ENCODE results near the gene SEMA6C.
A peak's percentile ranks its signal among the peaks of the same experiment; 100 is the strongest.

The SEMA6C gene

DNA sequence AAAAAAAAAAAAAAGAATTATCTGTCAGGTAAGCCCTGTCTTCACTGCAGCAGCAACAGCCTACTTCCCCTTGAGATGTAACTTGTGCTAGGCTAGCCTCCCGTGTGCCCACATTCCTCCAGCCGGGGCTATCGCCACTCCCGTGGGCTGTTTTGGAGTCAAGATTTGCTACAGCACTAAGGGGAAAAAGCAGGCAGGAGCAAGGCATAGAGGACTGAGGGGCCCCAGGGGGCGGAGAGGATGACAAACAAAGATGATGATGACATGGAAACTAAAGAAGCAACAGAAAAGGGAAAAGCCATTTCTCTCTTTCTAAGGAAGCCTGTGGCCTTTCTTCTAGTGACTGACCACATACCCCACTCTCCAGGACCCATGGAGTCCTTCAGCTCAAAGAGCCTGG, 11.9 kb upstream of the SEMA6C start:
- peak; percentile 71 to 79 for DNase-seq

DNA sequence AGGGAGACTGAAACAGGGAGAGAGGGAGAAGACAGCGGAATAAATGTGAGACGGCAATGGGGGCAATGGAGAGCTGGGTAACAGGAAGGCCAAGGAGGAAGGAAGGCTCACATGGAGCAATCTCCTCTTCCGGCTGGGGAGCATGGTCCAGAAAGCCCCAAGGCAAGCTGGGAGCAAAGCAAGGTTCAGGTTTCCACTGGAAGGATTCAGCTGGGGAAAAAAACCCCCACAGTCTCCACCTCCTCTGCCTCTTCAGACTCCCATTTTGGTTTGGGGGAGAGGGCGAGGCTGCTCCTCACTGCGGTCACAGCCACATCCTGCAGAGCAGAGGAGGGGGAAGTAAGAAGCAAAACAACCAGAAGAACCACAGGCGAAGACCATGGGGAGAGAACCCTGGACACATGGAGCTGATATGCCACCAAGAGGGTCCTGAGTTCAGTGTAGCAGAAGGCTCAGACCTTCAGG, 10.7 kb upstream of the SEMA6C start:
- DNase-seq = peak; percentile 72 to 77

DNA sequence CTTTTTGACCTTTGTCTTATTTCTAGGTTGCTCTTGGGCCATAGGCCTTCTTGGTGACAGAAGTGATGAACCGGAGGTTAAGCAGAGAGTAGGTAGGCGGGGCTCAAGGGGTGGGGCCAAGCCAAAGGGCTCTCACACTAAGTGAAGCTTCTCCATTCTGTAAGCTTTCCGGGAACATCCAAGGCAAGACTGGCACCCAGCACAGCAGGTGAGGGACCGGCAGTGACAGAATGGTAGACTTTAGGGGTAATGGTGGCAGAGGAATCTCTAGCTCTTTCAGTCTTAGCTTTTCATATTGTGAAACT, 10.0 kb upstream of the SEMA6C start, which contains the start of gene TNFAIP8L2:
Gene TNFAIP8L2, plus strand, starts transcription at position 135 of the 305 bp plus-strand sequence. CDS start 2,049 bp downstream, outside the sequence.
- peak; percentile 91 to 92 for DNase-seq

DNA sequence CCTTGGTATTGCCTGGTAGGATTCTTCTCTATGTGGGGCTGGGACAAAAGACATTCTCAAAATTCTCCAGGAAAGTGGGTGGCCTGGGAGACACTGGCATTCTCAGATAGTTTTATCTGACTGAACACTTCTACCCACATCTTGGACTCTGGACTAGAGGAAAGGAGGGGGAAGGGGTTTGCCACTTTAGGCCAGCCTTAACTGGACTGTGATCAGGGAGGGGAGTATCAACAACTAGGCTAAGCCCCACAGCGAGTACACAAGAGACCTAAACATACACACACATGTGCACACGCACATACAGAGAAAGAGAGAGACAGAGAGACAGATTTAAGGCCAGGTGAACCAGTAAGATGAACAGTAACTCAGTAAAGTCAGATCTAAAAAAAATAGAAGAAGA, 1.2 kb upstream of the SEMA6C start:
- DNase-seq = no peak

DNA sequence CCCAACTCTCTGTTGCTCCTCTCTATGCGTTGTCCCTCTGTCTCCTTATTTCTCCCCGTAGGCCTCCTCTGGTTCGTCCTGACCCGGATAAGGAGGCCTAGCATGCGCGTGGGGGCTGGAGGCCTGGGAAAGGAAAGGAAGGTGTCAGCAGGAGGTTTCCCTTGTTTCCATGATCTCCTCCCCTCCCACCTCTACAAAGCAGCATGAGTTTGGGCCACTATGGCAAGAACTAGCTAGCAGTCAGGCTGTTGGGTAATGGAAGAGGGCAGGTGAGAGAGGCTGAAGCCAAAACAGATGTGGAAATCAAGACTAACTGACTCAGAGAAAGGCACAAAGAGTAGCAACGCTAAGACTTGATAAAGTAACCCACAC, 687 bp upstream of the SEMA6C start:
- no peak for DNase-seq

DNA sequence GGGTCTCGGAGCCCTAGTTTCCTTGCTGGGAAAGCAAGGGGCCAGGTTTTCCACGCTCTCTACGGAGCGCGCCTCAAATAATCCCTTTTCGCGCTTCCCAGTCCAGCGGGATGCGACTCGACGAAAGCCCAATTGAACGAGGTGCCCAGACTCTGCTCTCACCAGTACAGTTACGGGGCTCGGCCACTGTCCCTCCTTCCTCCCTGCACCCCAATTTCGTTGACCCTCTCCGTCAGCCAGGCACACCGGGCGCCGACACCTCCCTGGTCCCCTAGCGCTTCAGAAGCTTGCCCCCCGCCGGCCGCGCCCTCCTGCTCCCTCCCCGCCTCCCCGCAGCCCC, 389 bp downstream of the SEMA6C start:
- DNase-seq = peak in 1 of 2 experiments; percentile 17

DNA sequence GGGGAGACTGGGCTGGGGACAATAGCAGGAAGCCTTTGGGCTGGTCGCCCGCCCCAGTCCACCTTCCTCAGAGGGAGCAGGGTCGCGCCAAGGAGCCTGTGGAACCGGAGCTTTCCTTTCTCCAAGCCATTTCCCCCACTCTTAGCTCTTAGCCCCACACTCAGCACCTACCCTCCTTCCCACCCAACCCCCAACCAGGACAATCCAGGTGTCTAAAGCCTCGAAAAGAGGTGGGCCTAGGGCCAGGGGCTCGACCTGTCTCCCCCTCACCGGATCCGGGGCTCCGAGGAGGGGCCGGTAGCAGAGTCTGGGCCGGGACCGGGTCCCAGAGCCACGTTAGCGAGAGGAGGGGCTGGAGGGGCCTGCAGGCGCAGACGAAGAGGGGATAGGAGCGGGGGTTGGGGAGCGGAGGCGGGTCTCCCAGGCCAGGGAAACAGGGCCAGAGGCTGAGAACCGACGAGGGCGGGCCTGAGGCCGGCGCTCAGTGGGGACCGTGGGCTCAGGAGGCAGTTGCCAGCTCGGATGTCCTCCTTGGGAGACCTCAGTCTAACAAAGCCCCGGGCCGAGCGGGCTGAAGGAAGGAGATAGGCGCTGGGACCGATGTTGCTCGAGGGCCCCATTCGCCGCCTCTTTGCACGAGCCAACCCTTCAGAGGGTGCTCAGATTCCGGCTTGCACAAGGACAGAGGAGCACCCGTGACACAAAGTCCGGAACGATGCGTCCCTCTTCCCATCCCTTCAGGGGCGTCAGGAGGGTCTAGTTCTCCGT, 943 bp downstream of the SEMA6C start:
- peak; percentile 24 to 36 for DNase-seq

DNA sequence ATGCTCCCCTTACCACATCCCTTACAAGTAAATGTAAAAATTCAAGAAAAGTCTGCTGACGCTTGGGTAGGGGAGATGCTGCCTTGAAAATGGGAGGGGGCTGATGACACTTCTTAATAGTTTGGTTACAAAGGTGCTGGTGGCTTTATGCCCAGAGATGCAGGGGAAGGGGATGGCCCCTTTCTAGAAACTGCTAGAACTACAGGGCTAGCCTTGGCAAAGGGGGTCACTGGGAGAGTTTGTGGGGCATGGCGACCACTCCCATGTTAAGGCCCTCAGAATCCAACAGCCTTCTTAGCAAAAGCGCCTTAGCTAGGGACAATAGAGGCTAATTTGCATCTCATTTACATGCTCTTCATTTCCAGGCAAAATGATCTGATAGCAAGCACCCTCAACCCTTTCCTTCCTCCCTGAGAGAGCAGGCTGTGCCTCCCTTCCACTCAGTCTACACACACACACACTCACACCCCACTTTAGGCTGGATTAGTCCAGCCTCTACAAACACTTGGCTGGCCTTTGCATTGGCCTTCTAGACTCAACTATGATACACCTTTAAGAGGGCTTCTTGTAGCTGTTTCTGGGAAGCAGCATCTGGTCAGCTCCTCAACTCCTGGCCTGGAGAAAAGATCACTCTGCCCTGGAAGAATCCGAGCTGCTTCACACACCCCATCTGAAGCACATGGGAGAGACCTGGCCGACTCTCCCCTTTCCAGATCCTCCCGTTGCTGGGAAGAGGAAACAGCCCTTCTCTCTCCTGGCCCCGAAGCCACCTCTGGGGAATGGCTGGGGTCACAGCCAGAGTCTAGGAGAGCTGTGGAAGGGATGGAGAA, 1.7 kb downstream of the SEMA6C start:
- DNase-seq = no peak

DNA sequence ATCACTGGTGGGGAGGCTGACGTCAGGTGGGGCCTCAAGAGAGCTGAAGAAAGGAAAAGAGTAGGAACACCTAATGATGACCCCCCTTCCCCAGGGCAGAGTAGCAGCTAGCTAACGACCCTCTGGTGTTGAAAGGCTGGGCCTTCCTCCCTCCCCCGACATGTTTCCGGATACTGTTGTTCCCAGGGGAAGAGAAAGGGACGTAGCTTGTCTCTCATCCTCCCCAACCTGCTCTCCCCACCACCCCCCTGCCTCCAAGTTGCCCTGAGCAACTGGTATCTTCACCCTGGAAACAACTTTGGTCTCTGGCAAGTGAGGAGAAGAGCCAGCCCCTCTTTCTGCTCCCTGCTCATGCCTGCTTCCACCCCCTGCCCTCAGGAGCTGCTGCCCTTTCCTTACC, 2.4 kb downstream of the SEMA6C start:
- no peak for DNase-seq

DNA sequence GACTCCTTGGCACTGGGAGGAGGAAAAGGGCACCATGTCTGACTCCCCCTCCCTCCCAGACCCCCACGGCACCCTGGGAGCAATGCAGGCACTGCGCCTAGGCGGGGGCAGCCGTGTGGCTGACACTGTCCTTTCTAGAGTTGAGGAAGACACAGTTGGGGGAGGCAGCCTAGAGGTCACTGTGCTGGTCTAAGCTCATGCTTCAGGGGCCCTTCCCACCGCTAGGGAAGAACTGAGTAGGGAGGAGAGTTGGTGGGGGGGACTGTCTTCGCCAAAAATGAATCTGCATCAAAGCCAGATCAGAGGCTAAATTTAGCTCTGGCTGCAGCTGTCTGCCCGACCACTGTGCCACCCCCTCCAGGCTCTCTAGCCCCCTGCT, 3.4 kb downstream of the SEMA6C start:
- no peak for DNase-seq

DNA sequence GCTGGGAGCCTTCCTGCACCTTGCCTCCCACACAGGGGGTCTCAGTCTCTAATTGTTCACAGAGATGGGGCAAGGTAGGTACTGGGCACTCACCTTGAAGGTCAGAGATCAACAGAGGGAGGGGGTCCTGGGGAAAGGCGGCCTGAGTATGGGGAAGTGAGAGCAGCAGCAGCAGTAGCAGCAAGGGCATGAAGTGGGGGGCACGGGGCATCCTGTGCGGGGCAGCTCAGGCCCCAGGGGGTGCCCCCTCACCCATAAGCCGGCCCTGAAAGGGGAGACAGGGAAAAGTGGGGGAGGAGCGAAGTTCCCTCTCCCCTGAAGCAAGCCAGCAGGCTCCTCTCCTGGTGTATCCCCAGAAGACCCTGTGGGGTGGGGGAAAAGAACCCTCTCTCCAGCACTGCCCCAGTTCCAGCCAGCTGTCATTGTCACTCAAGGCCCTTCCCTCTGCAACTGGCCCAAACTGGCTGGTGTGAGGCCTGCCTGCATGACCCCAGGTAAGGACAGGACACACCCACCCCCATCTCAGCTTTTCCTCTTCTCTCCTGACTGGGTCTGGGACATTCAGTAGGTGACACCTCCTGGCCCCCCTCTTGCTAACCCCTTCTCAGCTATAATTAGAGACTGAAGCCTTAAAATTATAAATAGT, 3.9 kb downstream of the SEMA6C start:
- DNase-seq = no peak

DNA sequence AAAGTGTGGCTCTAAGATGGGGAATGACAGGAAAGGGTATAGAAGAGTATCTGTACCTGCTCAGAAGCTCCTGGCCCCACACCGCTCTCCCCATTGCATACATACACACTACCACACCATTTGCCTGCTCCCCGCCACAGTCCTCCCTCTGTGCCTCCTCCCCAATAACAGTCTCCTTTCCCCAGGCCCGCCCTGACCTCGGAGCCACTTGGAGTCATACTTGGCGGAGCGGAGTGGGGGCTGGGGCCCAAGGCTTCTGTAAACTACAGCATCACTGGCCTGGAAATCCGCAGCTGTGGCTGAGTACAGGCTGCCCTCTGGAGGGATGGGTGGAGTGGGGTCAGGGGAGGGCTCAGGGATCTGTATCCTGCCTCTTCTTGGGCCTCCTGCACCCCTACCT, 8.6 kb downstream of the SEMA6C start:
- DNase-seq = no peak

DNA sequence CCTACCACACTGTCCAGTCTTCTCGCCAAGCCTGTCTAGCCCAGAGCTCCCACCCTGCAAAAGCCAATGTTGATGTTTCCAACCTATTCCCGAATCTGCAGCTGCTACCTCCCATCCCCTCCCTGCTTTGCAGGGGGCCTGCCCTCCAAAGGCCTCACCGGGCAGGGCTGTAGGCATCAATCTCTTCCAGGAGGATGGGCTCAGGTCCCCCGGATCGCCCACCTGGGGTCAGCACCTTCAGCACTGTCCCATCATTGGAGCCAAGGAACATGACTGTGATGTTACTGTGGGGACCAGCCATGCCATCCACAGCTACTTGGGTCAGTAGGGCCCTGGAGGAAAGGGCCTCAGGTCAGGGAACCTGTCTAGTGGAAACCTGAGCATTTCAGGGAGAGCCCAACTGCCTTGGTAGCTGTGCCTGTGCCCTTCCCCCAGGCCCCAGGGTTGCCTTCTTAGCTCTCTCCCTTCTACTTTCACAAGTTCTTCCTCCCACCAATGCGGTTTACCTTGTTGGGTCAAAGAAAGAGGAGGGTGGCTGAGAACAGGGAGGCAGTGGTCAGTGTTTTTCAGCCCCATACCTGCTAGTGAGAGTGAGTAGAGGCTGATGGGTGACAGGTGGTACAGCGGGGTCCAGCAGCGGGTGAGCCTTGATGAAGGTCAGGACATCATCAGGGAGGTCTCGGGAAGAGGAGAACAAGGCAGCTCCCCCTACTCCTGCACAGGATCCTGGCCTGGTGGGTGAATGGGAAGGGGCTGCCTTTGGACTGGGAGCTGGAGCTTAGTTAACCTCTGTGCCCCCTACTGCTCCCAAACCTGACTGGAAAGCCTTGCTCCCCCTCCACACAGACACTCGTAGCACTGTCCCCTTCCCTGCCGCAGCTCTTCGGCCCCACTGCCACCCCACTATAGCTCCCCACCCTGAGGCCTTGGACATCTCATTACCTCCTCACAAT, 10.7 kb downstream of the SEMA6C start:
- no peak for DNase-seq

DNA sequence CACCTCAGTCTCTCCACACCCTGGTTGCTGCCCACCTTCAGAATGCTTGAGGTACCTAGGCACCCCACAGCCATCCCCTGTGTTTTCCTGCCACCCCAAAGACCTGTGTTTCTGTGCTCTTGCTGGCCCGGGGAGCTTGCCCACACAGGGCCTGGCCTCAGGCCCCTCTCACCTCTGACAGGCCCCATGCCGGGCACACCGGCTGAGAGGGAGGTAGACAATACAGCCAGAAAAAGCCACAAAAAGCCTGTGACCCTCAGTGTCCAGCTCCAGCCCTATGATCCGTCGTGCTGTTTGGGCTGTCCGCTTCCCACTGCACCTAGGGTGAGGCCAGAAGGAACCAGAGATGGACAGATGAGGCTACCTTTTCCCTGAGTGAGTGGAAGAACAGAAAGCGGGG, 11.4 kb downstream of the SEMA6C start:
- no peak for DNase-seq

DNA sequence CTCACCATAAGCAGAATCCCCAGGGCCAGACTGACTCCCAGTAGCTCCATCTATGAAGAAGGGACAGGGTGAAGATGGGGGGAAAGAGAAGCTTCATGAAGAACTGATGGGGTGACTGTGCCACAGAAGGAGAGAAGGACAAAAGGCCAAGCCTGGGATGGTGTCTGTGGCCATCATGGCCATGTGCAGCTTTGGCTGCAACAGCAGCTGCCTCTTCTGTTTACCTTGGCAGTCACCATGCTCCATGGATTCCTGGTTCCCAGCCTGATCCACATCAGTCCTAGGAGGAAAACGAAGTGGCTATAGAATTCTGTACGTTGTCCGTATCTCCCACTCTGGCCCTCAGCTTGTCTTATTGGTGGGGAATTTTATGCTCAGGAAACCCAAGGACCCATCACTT, 12.0 kb downstream of the SEMA6C start:
- no peak for DNase-seq

DNA sequence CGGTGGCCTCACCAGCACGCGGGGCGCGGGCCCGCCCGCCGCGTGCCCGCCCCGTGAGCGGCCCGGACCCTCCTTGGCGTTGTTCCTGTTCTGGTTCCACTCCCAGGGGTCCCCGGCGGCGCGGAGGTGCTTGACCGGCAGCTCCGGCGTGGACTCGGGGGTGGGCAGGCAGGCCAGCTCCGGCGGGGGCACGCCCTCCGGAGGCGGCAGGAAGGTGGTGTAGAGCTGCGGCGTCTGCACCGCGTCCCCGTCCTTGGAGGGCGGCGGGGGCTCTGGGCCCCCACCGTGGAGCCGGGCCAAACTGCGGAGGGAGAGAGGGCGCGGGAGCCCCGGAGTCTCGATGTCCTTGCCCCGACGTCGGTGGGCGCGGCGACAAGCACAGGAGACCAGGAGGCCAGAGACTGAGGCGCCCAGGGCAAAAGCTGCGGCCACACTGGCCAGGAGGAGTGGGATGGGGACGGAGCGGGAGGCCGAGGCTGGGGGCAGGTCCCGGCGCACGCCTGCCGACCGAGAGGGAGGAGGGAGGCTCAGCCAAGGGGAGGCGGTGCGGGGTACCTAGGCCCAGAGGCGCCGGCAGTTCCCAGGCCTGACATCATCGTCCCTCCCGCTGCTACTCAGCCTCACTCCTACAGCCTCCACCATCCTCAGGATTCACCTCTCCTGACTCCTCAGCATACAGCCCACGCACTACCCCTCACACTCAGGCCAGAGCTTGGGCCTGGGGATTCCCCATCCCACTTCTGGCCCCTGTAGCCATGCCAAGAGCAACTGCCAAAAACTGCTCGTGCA, 13.2 kb downstream of the SEMA6C start:
- DNase-seq = no peak

DNA sequence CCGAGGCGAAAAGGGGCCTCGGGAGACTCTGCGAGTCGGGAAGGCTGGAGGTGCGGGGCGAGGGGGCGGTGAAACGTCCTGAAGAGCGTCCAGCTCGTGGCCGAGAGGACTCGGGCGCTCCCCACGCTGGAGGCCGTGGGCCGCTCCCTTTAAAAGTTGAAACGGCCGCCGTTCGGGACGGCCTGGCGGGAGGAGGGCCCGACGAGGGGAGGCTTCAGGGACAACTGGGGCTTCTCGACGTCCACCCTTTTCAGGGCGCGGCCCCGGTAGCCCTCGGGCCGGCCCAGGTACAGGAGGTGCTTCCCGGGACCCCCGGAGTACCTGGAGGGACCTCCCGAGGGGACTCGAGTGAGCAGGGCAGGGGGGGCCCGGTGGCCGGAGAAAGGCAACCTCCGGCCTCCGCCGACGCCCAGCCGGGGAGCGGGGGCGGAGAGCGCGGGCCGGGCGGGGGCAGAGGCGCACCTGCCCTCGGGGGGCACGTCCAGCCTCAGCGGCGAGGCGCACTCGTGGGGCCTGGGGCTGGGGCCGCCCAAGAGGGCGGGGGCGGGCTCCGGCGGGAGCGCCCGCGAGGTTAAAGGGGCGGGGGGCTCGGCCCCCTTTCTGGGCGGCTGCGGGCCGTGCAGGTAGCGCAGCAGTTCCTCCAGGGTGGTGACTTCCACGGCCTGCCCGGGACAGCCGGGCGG, 14.0 kb downstream of the SEMA6C start:
- no peak for DNase-seq

DNA sequence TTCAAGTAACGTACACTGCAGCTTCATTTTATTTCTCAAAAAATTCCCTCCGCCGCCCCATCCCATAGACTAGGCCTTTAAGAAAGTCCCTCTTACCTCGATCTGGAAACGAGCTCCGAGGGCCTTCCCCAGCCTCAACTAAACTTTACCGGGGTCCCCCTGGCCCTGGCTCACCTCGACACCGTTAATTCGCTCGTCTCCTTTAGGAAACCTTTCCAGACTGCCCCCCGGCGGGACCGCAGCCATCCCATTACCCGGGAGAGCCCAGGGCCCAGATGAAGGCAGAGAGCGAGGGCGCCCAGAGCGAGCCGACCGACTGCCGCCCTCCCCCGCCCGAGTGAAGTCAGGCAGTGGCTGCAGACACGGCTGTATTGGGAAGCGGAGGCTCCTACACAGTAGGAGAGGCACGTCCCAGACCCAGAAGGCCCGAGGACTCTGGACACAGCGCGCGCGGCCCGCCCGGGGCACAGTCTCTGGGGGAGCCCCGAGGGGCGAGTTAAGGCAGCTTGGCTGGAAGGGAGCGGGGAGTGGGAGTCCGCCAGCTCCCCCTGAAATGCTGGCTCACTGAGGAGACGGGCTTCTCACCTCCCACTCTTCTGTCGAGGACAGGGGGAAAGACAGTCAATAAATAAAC, 14.6 kb downstream of the SEMA6C start:
- DNase-seq = no peak

DNA sequence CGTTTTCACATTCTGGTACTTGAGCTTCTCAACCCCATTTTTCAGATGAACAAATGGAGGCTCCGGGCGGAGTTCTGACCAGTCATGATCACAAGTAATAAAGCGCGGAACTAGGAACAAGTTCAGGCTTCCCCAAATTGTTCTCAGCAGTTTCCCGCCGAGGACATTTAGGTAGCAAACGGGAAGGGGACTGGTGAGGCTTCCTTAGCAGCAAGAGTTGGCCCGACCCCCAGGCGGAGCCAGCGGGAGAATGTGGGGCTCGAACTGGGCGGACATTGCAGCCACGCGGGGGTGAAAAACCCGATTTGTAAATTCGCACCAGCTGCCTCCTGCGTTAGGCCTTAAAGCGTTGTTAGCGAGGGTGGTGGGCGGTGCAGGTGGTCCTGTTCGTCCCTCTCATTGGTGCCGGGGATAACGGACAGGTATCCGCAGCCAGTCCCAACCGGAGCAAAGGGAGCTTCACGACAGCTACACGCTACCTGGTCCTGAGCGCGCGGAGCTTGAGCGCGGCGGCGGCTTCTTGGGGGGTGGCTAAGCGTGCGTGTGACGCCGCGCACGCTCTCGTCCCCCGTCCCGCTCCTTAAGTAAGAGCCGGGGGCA, 15.3 kb downstream of the SEMA6C start:
- peak; percentile 84 to 87 for DNase-seq

DNA sequence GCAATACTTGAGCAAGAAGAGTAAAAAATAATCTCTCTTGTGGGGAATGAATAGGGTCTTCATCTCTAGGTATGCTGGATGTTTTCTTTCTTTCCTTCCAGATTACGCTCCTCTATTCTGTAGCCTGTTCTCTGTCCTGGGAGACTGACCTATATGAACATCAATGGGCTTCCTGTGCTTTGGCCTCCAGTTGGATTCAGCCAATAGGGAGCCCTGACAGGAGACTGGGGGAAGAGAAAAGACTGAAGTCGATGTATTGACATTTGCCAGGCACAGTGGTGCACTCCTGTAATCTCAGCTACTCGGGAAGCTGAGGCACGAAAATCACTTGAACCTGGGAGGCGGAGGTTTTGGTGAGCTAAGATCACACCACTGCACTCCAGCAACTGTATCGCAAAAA, 17.6 kb downstream of the SEMA6C start:
- no peak for DNase-seq
